ENCODE results near the gene BFSP1.

The BFSP1 gene

GRCh38 chr20:17465236-17465635, 65.9 kb downstream of the BFSP1 start:
- DNase-seq (ENCODE audit: low read depth in 3 of 3), result no peak

- DNase-seq (ENCODE audit: low read depth in 3 of 3), result no peak
Measured at GRCh38 chr20:17463711-17464110, 67.5 kb downstream of the BFSP1 start.

GRCh38 chr20:17461941-17462340, 69.2 kb downstream of the BFSP1 start:
- DNase-seq (ENCODE audit: low read depth in 3 of 3), result no peak

- no peak for DNase-seq (ENCODE audit: low read depth in 3 of 3)
Measured at GRCh38 chr20:17460119-17460518, 71.1 kb downstream of the BFSP1 start.

GRCh38 chr20:17457588-17458190, 73.5 kb downstream of the BFSP1 start:
- DNase-seq (ENCODE audit: low read depth in 3 of 3), result no peak

GRCh38 chr20:17457079-17457478, 74.1 kb downstream of the BFSP1 start:
- DNase-seq (ENCODE audit: low read depth in 3 of 3), result no peak

- DNase-seq (ENCODE audit: low read depth in 3 of 3), result no peak
Measured at GRCh38 chr20:17456279-17456678, 74.9 kb downstream of the BFSP1 start.

GRCh38 chr20:17453592-17453991, 77.6 kb downstream of the BFSP1 start:
- DNase-seq (ENCODE audit: low read depth in 3 of 3), result no peak

- no peak for DNase-seq (ENCODE audit: low read depth in 3 of 3)
Measured at GRCh38 chr20:17452441-17452840, 78.7 kb downstream of the BFSP1 start.

- DNase-seq (ENCODE audit: low read depth in 3 of 3), result no peak
Measured at GRCh38 chr20:17449031-17449430, 82.1 kb downstream of the BFSP1 start.

- DNase-seq (ENCODE audit: low read depth in 3 of 3), result no peak
Measured at GRCh38 chr20:17448071-17448470, 83.1 kb downstream of the BFSP1 start.

- no peak for DNase-seq (ENCODE audit: low read depth in 3 of 3)
Measured at GRCh38 chr20:17446171-17446570, 85.0 kb downstream of the BFSP1 start.

- DNase-seq (ENCODE audit: low read depth in 3 of 3), result no peak
Measured at GRCh38 chr20:17445543-17445942, 85.6 kb downstream of the BFSP1 start.

GRCh38 chr20:17444091-17444490, 87.1 kb downstream of the BFSP1 start:
- DNase-seq (ENCODE audit: low read depth in 3 of 3), result no peak

Measured in stimulated activated CD4-positive, alpha-beta T cell treated with anti-CD3 and anti-CD28 coated beads, TNF-alpha, amount 100 ng/mL, for 48 hours (primary cell).